Activated T-cell treated with anti-CD3 and anti-CD28 coated beads for 1 hour (primary cell): ENCODE data around the gene MPG.

Source experiments
- DNase-seq: peaks from one replicate; pipeline ENCODE4 v3.0.0-alpha.2; 2020; ENCODE audit warnings: low read depth

Gene MPG

GRCh38 chr16:83781-84615, 6.0 kb downstream of the MPG start:
- no peak for DNase-seq

DNA sequence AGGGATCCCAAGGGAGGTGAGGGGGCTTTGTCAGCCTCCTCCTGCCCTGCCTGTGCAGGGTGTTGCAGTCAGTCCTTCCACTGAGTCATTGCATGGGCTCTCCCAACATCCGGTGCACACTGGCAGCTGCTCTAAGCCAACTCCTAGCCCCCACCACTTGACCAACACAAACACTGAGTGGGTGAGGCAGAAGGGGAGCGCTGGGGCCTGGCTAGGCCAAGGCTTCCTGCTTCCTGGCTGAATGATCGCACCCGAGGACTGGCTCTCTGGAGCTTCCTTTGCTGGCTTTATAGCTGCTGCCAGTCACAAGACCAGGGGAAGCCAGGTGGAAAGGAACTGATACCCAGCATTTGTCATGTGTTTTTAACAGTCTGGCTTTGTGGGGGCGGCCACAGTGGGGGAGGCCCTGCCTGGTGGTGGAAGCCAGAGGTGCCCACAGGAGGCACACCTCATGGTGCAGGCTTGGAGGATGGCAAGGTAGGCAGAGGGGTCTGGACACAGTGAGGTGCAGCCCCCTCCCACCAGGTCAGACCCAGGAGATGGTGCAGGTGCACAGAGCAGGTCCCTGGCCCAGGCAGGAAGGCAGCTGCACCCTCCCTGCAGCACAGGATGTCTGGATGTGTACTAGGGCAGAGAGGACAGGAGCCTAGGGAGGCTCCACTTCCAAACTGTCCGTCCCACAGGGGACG, 6.8 kb downstream of the MPG start:
- DNase-seq = peak; percentile 26

- no peak for DNase-seq
Observed at GRCh38 chr16:85407-85782, 7.4 kb downstream of the MPG start.

DNA sequence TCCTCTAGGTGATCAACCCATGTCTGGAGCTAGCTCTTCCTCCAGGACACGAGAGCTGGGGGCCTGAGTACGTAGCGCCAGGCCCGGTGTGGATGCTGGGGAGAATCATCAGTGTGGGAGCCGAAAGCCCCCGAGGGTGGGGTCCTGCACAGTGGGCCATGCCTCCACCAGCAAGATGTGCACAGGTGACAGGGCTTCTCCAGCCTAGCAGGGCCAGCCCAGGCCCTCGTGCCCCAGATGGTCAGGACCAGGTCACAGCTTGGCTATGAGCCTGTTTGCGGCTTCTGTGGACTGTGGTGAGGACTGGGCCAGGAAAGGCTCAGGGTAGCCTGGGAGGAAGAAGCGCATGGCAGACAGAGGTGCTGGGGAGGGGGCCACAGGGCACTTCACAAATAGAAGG, 7.8 kb downstream of the MPG start:
- no peak for DNase-seq

GRCh38 chr16:86483-86952, 8.5 kb downstream of the MPG start:
- no peak for DNase-seq

- no peak for DNase-seq
Observed at GRCh38 chr16:88613-89012, 10.6 kb downstream of the MPG start.

DNA sequence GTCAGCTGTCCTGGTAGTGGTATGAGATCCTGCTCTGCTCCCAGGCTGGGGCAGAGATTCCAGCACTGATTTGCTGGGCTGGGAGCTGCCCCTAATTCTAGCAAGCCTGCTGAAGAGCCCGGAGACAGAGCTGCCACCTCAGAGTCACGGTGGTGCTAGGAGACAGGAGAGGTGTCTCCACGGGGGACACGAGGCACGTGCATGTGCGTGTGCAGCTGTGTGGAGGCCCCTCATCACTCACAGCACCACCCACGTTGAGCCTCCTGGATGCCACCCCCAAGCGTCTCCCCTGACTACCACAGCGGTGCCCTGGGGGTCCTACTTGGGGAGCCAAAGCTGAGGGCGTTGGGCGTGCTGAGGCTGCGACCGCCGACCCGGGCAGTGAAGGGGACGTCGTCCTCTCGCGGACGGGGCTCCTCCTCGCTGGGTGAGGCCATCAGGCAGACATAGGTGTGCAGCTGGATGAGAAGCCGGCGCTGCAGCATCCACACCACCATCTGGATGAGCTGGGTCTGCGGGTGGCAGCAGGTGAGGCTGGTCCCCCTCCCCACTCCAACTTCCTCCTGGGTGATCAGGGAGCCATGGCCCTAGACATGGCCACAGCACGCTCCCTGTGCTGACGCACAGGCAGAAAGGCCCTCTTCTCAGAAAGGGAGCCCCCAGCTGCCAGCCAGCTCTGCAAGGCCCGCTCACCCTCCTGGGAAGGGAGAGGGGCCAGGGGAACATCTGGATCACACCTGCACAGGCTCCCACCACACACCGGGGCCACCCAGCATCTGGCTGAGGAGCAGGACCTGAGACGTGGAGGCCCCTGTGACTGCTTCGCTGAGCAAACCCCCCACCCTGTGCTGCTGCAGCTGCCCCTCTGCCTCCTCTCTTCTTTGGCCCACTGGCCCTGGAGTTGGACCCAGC, 11.6 kb downstream of the MPG start:
- DNase-seq = no peak

- DNase-seq = no peak
Observed at GRCh38 chr16:91484-91883, 13.5 kb downstream of the MPG start.

DNA sequence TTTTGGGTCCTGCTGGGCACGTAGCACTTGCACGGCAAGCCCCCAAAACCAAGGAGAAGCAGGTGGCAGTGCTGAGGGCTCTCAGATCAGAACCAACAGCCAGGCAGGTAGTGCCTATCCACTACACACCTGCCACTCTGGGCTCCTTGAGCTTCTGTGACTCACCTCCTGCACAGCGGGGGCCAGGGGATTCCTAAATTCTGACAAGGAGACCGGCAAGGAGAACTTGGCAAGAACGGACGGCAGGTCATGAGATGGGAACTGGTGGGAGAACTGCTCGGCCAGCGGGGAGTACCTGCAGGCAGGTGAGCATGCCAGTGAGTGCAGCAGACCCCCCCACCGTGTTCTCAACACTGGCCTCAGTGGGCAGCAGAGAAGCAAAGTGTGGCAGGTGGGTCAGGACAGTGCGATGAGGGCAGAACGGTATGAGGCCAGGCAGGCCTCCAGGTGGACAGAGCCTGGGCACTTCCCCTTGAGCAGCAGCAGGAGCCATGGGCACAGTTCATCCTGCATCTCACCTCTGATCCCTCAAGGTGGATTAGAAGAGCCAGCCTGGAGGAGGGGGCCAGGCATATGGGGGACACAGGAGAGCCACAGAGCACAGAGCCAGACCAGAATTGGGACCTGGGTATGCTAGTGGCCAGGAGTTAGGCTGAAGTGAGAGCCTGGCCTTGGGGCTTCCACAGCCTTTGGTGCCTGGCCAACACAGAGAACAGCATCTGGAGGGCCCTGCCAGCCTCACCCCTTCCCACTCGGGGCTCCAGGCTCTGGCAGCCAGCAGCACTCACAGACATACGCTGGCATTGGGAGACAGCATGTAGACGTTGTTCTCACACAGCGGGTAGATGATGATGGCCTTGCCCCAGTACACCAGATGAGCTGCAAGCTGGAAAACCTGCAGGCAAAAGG, 14.7 kb downstream of the MPG start:
- DNase-seq = no peak

DNA sequence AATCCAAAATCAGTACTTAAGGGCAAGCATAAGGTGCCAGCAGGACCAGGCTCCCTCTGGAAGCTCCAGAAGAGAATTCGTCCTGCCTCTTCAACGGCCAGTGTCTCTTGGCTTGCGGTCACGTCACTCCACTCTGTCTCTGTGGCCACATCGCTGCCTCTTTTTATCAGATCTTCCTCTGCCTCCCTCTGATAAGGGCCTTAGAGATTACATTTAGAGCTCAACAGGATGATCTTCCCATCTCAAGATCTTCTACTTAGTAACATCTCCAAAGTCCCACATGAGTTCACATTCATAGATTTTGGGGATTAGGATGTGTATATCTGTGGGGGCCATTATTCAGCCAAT, 16.9 kb downstream of the MPG start:
- no peak for DNase-seq

GRCh38 chr16:96935-97381, 18.9 kb downstream of the MPG start:
- DNase-seq = peak; percentile 86

DNA sequence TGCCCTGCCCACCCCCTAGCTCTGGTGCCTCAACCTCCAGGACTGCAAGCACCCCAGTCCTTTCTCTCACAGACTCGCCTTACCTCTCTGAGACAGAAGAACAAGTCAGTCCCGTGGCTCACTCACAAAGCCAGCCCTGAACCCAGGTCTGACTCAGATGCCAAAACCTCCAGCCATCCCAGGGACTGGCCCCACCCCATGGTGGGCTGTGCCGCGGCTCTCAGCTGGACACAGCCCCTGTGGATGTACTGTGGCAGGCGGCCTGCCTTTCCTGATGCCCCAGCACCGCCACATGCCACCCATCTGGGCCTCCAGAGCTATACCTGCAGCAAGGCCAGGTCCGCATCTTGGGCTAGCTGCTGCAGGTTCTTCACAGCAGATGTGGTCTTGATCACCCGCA, 19.8 kb downstream of the MPG start:
- DNase-seq = no peak

DNA sequence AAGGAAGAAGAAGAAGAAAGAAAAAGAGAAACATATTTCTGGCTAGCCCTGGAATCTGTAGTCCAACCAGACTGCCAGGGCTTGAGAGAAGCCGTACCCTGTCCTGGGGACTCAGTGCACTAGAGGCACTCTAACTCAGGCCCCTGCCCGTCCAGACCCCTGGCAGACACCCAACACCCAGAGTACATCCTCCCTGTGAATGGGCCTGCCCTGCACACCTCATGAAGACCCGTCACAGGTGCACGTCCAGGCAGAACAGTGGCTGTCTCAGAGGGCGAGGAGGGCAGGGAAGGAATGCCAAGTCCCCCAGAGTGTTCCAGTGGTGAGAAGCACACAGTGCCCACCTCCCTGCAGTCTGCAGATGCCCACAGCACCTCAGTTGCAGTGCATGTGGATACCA, 23.0 kb downstream of the MPG start:
- DNase-seq = no peak

DNA sequence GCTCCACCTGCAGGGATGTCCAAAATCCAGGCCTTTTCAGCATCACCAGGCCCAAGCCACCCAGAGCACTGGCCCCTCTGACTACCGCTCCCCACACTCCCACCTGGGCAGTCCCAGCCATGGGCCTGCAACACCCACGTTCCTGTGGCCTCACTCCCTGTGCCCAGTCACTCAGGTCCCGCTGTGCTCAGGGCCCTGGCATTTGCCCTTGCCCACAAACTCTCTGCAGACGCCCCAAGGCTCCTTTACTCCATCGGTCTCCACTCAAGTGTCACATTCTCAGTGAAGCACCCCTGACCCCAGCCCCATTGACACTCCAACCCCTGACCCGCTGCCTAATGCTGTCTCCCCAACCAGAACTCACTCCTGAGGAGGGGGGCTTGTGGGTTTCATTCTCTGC, 23.6 kb downstream of the MPG start:
- no peak for DNase-seq

DNA sequence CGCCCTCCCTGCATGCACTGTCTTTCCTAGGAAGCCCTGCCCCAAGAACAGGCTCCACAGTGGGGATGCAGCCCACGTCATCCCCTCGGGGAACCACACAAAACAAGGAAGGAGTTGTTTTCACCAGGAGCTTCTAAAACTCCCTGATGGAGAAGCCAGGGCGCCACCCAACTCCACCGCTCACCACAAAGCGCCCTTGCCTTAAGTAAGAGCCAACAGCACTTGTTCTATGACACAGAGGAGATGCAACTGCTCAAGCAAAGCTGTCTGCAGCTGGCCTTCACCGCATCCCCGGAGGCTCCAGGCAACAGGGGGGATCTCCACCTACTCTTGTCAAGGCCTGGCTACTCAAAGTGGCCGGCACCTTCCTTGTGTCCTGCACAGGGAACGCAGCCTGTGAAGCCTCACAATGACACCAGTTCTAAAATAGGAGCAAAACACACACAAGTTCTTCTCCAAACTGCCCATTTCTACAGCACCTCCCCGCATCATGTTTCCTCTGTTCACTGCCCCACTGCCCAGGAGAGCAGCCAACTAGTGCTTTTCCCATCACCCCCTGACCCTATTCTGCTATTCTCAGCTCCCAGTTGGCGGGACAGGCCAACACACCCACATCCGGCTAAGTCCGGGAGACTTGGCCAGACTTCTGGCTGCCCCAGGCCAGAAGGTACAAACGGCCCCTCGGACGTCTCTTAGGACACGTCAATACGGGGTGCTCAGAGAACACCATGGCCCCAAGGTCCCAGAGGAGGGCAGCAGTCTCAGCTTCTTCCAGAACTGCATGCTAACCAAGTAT, 24.2 kb downstream of the MPG start:
- no peak for DNase-seq

- DNase-seq = no peak
Observed at GRCh38 chr16:104355-104754, 26.3 kb downstream of the MPG start.

DNA sequence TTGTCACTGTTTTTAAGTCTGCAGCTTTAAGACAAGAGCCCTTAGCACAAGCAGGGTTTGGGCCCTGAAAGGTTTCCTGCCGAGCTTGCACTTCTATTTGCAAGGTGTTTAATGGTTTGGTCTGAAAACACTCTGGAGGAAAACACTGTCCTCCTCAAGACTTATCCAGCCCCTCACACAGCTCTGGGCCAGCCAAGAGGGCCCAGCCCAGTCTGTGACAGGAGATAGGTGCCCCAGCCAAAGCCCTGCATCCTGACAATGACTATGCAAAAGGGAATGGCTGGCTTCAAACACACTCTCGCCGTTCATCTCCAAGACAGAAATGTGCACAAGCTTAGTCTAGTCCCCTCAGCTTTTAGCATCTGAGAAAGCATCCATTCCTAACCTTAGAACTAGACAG, 26.9 kb downstream of the MPG start:
- no peak for DNase-seq

DNA sequence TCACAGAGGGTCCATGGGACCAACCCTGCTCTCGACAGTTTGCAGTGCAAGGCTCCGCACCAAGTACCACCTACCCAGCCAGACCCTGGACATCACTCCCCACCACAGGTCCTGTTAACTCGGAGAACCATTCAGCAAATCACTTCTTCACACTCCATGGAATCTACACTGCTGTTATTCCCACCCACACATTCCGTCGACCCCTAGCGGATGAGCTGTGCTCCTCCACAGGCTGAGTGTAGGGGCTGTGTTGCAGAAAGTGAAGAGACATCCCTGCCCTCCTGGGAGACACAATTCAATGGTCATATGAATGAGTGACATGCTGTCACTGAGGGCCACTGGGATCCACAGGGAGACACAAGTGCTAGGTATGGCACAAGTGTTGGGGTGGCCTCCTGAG, 27.5 kb downstream of the MPG start:
- no peak for DNase-seq

DNA sequence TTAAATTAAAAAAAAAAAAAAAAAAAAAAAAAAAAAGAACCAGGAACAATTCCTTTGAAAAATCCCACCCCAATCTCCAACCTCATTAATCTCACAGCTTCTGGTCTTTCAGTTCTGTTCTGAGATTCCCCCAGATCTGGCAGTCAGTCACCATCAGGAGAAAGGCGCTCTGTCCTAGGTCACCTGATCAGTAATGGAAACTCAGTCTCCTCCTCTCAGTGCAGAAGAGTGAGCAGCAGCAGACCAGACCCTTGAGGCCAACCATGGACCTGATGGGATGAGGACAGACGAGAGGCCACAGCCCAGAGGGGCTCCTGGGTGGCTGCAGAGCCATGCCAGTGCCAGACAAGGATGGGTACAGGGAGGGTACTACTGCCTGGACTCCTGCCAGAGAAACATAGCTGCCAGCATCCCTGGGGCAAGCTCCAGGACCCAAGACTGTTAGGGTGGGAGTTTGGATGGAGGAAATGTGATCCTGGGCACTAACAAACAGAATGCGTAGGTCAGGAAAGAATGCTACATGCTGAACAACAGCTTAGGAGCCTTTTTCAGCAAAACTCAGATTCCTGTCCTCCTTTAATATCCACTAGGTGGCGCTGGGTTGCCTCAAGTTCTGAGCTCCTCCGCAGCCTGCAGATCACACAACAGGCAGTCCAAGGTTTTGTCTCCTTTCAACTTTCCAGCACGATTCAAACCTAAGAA, 28.7 kb downstream of the MPG start:
- DNase-seq = peak; percentile 41
